Measurements from ENCODE around the gene NUAK1.
"Not testable (repeated sequence)": the region's sequence is repeated elsewhere in the genome, so short reads cannot be mapped to it uniquely, and the experiment has no call there.

NUAK1 gene

GRCh38 chr12:106146987-106147386 lies 8.2 kb upstream of the NUAK1 start:
- DNase-seq (ENCODE audit: low spot score) = no peak

GRCh38 chr12:106145539-106146447 lies 7.0 kb upstream of the NUAK1 start:
- peak; percentile 78 for DNase-seq (ENCODE audit: low spot score)

- DNase-seq (ENCODE audit: low spot score) = no peak
Observed at GRCh38 chr12:106144847-106145246, 6.1 kb upstream of the NUAK1 start.

- no peak for DNase-seq (ENCODE audit: low spot score)
Observed at GRCh38 chr12:106142591-106143261, 4.0 kb upstream of the NUAK1 start.

- DNase-seq (ENCODE audit: low spot score) = not testable (repeated sequence)
Observed at GRCh38 chr12:106141920-106142319, 3.2 kb upstream of the NUAK1 start.

- DNase-seq (ENCODE audit: low spot score) = no peak
Observed at GRCh38 chr12:106141452-106141851, 2.7 kb upstream of the NUAK1 start.

- DNase-seq (ENCODE audit: low spot score) = no peak
Observed at GRCh38 chr12:106141003-106141402, 2.2 kb upstream of the NUAK1 start.

- DNase-seq (ENCODE audit: low spot score) = no peak
Observed at GRCh38 chr12:106140223-106140986, 1.7 kb upstream of the NUAK1 start.

GRCh38 chr12:106139422-106140171 lies 843 bp upstream of the NUAK1 start:
- DNase-seq (ENCODE audit: low spot score) = peak; percentile 92

GRCh38 chr12:106138357-106138632 lies 459 bp downstream of the NUAK1 start:
- no peak for DNase-seq (ENCODE audit: low spot score)

- DNase-seq (ENCODE audit: low spot score) = no peak
Observed at GRCh38 chr12:106137530-106138356, 1.0 kb downstream of the NUAK1 start.

- peak; percentile 85 for DNase-seq (ENCODE audit: low spot score)
Observed at GRCh38 chr12:106136263-106136662, 2.5 kb downstream of the NUAK1 start.

GRCh38 chr12:106135781-106136180 lies 3.0 kb downstream of the NUAK1 start:
- DNase-seq (ENCODE audit: low spot score) = no peak

GRCh38 chr12:106135075-106135474 lies 3.7 kb downstream of the NUAK1 start:
- DNase-seq (ENCODE audit: low spot score) = no peak

- DNase-seq (ENCODE audit: low spot score) = no peak
Observed at GRCh38 chr12:106134294-106134949, 4.3 kb downstream of the NUAK1 start.

GRCh38 chr12:106133136-106134087 lies 5.3 kb downstream of the NUAK1 start:
- DNase-seq (ENCODE audit: low spot score) = peak; percentile 23

- DNase-seq (ENCODE audit: low spot score) = no peak
Observed at GRCh38 chr12:106132175-106133135, 6.3 kb downstream of the NUAK1 start.

- no peak for DNase-seq (ENCODE audit: low spot score)
Observed at GRCh38 chr12:106131676-106132075, 7.1 kb downstream of the NUAK1 start.
